ENCODE measurements around the gene PARP11. TPM values are rescaled to one million over a fixed set of nuclear protein-coding genes. Genes with fewer than 3 reads are reported as not detected.
A peak's percentile ranks its signal among the peaks of the same experiment; 100 is the strongest.

PARP11 gene
- total RNA-seq, 1 experiment from 2014 or later, result 4.9 TPM

DNA sequence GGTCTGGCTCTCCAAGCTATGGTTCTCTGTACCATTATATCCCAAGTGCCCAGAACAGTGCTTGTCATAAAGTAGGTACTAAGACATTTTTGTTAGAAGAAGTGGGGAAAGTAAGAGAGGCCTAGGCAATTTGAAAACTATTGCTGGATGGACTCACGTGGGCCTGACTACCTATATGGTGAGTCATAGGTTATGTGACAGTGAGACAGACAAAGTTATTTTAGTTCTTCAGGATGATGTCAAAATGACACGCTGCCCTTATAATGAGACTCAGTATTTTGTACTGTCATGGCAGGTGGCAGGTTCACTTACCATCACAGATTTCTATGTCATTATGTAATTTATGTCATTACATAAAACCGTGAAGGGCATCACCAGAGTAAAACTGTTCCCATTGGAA lies 53.1 kb downstream of the PARP11 start:
- no peaks in the 10 kb centered on the region for H3K27me3 ChIP-seq (ENCODE audit: control insufficient read depth, insufficient read depth, low read length)
- no peaks in the 10 kb centered on the region; the same call in 1 of the 2 replicates for H3K36me3 ChIP-seq (replicated peaks; ENCODE audit: control insufficient read depth, insufficient read depth, low read length)
- H3K4me3 ChIP-seq (ENCODE audit: insufficient read depth, low read depth, low read length), result no peak overlapping the region
- DNase-seq, result no peak

DNA sequence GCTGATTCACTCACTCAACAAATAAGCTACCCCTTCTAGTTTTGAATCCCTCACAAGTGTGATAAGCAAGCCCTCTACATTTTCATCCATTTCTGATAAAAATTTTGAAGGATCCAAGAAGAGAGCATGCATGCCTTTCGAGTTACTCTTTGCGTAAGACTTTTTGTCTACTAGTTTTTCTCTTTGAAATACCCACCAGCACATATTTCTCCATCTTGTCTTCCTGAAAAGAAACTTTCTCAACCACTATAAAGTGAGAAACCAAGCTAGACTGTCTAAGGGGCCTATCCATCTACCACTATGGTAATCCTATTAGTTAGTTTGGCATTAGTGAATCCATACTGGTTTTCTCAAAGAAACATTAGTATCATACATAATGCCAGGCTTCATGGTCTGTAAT lies 56.9 kb downstream of the PARP11 start:
- H3K27me3 ChIP-seq (ENCODE audit: control insufficient read depth, insufficient read depth, low read length), result no peaks in the 10 kb centered on the region

DNA sequence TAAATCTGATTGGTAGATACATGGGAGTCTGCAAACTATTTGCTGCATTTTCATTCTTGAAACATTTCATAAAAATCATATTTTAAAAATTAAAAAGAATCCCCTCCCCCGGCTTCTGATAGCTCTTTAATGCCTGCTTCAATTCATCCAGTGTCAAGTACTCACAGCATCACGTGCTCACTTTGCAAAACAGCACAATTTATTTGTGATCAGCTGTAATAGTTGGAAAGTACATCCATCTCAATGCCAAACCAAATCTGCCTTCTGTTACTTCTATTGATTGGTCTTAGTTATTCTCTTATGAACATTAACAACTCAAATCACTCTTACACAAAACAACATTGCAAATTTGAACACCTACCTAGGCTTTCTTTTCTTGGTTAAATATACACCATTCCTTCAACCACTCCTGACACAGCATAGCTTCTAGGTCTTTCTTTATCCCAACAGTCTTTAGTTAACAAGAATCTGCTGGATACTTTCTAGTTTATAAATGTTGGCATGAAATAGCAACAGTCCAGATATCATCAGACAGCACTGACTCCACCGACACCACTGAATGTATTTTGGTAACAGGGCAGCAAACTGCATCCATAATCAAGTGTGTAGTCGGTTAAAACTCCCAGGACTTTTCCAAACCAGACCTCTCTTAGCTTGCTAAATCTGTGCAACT lies 58.0 kb downstream of the PARP11 start:
- no peaks in the 10 kb centered on the region; the same call in 1 of the 2 replicates for H3K36me3 ChIP-seq (replicated peaks; ENCODE audit: control insufficient read depth, insufficient read depth, low read length)
- no peaks in the 10 kb centered on the region for H3K27me3 ChIP-seq (ENCODE audit: control insufficient read depth, insufficient read depth, low read length)

More for the DNA sequence above, 56.9 kb downstream of the PARP11 start:
- Histone ChIP-seq H3K4me3 (ENCODE audit: insufficient read depth, low read depth, low read length) (no peak overlapping the region), H3K36me3 (replicated peaks; ENCODE audit: control insufficient read depth, insufficient read depth, low read length) (no peaks in the 10 kb centered on the region; the same call in 1 of the 2 replicates)
- DNase-seq, result no peak

DNA sequence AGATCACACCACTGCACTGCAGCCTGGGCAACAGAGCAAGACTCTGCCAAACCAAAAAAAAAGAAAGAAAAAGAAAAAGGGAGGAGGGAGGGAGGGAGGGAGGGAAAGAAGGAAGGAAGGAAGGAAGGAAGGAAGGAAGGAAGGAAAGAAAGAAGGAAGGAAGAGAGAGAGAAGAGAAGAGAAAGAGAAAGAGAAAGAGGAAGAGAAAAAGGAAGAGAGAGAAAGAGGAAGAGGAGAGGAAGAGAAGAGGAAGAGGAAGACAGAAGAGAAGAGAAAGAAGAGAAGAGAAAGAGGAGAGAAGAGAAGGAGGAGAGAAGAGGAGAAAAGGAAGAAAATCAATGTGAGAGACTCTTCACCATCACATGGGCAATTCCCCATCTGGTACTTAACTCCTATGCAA lies 62.7 kb downstream of the PARP11 start:
- Histone ChIP-seq H3K27me3 (ENCODE audit: control insufficient read depth, insufficient read depth, low read length) (no peaks in the 10 kb centered on the region), H3K36me3 (replicated peaks; ENCODE audit: control insufficient read depth, insufficient read depth, low read length) (no peaks in the 10 kb centered on the region), H3K4me3 (ENCODE audit: insufficient read depth, low read depth, low read length) (no peak overlapping the region)
- DNase-seq, result no peak

More for the DNA sequence above, 58.0 kb downstream of the PARP11 start:
- H3K4me3 ChIP-seq (ENCODE audit: insufficient read depth, low read depth, low read length), result no peak overlapping the region
- DNase-seq, result no peak

DNA sequence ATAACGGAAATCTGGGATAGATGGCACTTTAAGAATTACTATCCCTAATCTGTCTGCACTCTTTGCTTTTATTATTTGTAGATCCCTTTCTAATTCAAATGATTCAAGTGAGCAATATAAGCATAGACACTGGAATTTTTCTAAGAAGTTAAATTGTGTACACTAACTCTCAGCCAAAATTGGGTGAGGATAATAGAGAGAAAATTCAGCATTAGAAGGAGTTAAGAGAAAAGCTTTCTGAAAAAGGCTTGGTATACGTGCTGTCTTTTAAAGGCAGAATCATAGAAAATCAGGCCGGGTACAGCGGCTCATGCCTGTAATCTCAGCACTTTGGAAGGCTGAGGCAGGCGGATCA lies 63.2 kb downstream of the PARP11 start:
- no peak overlapping the region for H3K4me3 ChIP-seq (ENCODE audit: insufficient read depth, low read depth, low read length)
- H3K27me3 ChIP-seq (ENCODE audit: control insufficient read depth, insufficient read depth, low read length), result no peaks in the 10 kb centered on the region
- peaks cover 1% of the 10 kb centered on the region; the same call in 1 of the 2 replicates for H3K36me3 ChIP-seq (replicated peaks; ENCODE audit: control insufficient read depth, insufficient read depth, low read length)
- no peak for DNase-seq

DNA sequence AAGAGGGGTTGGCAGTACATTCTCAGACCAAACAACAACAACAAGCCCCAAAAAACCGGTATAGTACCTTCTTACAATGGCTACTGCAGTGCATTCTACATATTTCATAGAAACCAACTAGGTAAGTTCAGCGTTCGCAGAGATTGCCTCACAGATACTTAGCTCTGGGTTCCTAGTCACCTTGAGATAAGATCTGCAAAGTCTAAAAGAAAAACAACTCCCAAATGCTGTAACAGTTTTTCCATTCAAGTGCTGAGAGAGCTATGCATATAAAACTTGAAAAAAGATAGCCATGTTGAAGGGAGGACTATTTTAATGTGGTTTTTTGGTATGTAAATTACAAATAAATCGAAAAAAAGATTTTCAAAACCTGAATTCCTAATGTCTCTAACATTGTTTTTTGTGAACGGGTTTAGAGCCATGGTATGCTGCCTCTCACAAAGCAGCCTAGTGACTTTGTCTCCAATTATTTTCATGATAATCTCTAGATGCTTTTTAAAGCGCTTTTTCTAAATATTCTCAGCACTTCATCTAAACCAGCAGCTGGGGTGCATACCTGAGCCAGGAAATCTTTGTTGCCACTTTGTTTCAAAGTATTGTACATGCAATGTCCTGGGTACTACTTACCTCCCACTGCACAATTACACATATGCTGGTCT lies 63.7 kb downstream of the PARP11 start:
- no peak overlapping the region for H3K4me3 ChIP-seq (ENCODE audit: insufficient read depth, low read depth, low read length)
- DNase-seq, result no peak
- H3K36me3 ChIP-seq (replicated peaks; ENCODE audit: control insufficient read depth, insufficient read depth, low read length), result peaks cover 1% of the 10 kb centered on the region; the same call in 1 of the 2 replicates
- H3K27me3 ChIP-seq (ENCODE audit: control insufficient read depth, insufficient read depth, low read length), result no peaks in the 10 kb centered on the region

DNA sequence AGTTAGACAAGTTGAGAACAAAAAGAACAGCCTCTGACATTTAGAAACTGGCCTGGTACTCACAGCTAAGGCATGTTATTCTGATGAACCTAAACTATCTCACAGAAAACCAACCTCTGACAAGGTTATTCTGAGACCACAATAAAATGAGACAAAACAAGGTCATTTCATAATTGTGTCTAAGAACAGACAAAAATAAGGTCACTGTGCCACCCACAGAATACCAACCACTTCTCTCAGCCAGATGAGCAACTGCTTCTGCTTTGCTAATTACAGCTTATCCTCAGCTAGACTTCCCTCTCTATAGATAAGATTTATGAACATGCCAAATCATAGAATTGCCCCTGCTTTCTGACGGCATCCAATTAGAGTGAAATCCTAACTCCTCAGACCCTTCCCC lies 68.1 kb downstream of the PARP11 start:
- Histone ChIP-seq H3K4me3 (ENCODE audit: insufficient read depth, low read depth, low read length) (no peak overlapping the region), H3K36me3 (replicated peaks; ENCODE audit: control insufficient read depth, insufficient read depth, low read length) (peaks cover 1% of the 10 kb centered on the region; the same call in 1 of the 2 replicates), H3K27me3 (ENCODE audit: control insufficient read depth, insufficient read depth, low read length) (no peaks in the 10 kb centered on the region)
- no peak for DNase-seq

DNA sequence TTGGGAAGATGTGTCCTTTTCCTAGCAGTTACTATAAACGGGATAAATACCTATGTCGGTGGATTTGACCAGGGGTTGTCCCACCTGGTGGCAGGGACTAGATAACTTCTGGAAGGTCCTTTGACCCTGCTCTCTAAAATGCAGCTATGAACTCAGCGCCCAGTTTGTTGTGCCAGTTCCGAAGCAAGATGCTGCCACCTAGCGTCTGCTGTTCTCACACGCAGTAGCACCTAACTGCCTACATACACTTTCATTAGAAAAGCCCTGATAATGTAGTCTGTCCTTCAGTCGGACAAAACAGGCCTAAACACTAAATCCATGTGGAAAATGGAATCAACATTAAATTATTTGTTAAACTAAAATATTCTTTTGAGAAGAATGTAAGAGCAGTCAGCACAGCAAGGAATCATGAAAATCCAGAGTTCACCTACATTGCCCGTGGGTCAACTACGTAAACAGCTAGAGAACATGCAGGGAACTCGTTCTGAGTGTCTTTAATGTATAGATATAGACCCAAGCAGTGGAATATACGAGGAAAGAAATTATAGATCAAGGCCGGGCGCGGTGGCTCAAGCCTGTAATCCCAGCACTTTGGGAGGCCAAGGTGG lies 69.2 kb downstream of the PARP11 start:
- Histone ChIP-seq H3K4me3 (ENCODE audit: insufficient read depth, low read depth, low read length) (no peak overlapping the region), H3K36me3 (replicated peaks; ENCODE audit: control insufficient read depth, insufficient read depth, low read length) (peaks cover 1% of the 10 kb centered on the region; the same call in 1 of the 2 replicates), H3K27me3 (ENCODE audit: control insufficient read depth, insufficient read depth, low read length) (no peaks in the 10 kb centered on the region)
- peak; percentile 35 for DNase-seq

DNA sequence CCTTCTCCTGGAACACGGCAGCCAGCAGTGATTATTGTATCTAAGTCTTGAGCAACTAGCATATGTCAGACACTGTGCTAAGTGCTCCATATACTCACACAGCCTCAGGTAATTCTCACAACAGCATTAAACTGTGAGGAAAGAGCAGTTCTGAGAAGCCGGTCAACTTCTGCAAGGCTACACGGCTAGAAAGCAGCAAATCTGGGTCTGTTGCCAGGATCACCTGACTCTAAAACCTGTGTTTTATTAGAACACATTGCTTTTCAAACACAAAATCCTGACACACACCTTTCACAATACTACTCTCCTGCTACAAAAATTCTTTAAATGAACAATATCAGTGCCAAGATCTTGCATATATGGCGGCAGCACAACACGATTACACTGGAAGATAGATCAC lies 70.5 kb downstream of the PARP11 start:
- DNase-seq, result no peak
- Histone ChIP-seq H3K4me3 (ENCODE audit: insufficient read depth, low read depth, low read length) (no peak overlapping the region), H3K36me3 (replicated peaks; ENCODE audit: control insufficient read depth, insufficient read depth, low read length) (peaks cover 1% of the 10 kb centered on the region; the same call in 1 of the 2 replicates), H3K27me3 (ENCODE audit: control insufficient read depth, insufficient read depth, low read length) (no peaks in the 10 kb centered on the region)

DNA sequence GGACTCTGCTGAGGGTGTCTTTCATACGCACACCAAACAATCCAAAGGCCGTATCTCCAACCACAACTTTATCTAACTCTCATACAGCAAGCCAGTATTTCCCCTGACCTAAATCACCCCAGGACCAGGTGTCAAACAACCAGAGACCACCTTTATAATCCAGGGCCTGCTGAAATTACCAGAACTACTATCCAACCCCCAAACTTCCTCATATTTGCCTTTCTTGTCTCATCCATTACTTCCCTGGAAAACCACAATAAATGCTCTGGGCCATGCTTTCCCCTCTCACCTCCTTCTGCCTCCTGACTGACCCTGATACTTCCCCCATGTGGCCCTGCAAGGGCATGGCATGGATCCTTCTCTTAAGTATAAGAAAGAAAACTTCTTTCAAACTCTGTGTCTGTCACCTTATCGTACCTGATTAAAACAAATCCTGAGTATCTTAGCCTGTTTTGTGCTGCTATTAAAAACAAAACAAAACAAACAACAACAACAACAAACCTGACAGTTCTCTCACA lies 75.6 kb downstream of the PARP11 start:
- Histone ChIP-seq H3K36me3 (replicated peaks; ENCODE audit: control insufficient read depth, insufficient read depth, low read length) (no peaks in the 10 kb centered on the region), H3K4me3 (ENCODE audit: insufficient read depth, low read depth, low read length) (no peak overlapping the region), H3K27me3 (ENCODE audit: control insufficient read depth, insufficient read depth, low read length) (no peaks in the 10 kb centered on the region)
- no peak for DNase-seq

DNA sequence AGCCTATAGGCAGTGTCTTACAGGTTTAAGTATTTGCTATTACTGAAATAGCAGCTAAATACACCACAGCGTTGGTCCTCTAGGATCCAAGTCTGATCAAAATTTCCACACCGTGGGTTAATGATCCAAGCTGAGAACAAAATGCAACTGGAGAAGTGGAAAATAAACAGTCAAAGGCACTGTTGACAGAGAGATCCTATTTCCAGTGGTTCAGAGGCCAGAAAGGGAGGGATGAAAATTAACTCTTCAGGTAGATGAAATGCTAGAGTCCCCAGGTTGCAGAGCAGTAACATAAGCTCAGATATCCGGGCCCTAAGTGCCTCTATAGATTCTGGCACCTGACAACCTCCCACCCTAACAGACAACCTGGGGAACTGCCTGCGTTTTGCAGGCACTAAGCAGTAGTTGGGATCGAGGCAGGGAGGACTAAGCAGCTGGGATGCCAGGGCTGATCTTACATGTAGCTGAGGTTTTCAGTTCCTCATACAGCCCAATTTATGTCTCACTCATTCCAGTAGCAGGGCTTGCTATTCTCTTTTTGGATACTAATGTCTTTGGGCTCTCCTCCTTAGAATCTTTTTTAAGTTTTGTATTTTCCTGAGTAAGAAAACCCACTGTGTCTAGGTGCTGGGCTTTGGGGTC lies 77.6 kb downstream of the PARP11 start:
- Histone ChIP-seq H3K36me3 (replicated peaks; ENCODE audit: control insufficient read depth, insufficient read depth, low read length) (no peaks in the 10 kb centered on the region), H3K27me3 (ENCODE audit: control insufficient read depth, insufficient read depth, low read length) (no peaks in the 10 kb centered on the region), H3K4me3 (ENCODE audit: insufficient read depth, low read depth, low read length) (no peak overlapping the region)
- DNase-seq, result no peak

DNA sequence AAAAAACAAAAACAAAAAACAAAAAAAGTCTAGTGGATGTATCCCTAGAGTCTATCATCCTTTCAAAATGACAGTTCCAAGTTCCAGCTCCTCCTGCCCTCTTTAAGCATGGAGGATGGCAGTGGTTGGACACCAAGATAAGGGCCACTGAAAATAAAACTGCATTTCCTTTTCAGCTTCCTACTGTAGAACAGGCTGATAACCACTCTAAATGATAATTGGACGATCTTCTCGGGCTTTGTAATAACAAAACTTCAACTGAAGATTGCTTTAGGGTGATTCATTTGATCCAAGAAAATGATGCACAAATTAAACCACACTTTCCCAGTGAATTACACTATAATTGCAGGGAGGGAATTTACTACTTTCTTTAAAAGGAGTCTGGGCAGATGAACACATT lies 78.1 kb downstream of the PARP11 start:
- DNase-seq, result no peak
- no peak overlapping the region for H3K4me3 ChIP-seq (ENCODE audit: insufficient read depth, low read depth, low read length)
- no peaks in the 10 kb centered on the region for H3K27me3 ChIP-seq (ENCODE audit: control insufficient read depth, insufficient read depth, low read length)
- H3K36me3 ChIP-seq (replicated peaks; ENCODE audit: control insufficient read depth, insufficient read depth, low read length), result no peaks in the 10 kb centered on the region

DNA sequence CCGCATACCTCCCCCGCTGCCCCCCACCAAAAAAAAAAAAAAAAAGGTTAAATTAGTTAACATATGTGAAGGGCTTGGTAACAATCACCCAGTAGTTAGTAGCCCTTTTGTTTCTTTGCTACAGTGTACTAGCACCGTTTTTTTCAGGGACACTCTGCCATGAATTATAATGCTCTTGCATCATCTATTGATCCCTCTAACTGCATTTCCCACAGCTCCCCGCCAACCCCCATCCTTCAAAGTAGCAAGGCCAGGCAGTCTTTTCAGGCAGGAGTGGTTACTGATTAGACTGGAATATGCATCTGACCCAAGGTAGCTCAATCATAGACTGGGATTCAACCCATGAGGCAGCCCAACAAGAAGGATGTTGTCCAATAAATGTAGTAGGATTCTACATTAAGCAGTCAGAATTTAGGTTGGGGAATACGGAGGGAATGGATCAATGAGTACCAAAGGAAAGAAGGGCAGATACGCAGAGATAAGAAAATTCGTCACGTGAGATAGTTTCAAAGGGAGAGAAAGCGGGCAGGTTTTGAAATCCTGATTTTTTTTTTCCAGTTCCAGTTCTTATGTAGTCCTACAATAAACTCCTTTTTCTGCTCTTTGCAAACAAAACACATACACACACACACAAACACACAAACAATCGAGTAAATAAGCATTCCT lies 80.4 kb downstream of the PARP11 start:
- no peak for DNase-seq
- Histone ChIP-seq H3K4me3 (ENCODE audit: insufficient read depth, low read depth, low read length) (no peak overlapping the region), H3K36me3 (replicated peaks; ENCODE audit: control insufficient read depth, insufficient read depth, low read length) (no peaks in the 10 kb centered on the region), H3K27me3 (ENCODE audit: control insufficient read depth, insufficient read depth, low read length) (no peaks in the 10 kb centered on the region)

DNA sequence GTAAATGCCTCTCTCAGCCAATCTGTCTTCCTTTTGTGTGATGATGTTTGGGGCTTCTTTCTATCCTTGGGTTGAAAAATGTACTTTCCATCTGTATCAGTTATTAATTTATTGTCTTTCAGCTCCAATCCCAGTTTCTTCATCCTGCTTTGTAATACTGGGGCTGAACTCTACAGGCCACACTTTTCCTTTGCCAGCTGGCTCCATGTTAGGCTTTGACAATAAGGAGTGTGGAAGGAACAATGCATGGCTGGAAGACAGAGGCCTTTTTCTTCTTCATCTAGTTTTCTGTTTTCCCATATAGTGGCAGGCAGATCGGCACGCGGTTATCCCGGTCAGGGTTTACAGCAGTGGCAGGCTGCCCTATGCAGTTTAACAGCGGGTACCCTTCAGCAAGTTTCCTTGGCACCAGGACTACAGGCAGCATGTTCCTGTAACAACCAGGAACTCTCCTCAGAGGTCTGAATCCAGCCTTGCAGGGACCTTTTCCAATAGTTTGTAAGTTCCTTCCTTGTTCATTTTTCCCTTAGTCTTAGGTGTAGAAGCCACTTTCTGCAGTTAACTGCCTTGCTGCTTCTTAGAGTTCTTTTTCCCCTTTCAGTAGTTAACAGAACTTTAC lies 81.8 kb downstream of the PARP11 start:
- no peak for DNase-seq
- no peaks in the 10 kb centered on the region for H3K27me3 ChIP-seq (ENCODE audit: control insufficient read depth, insufficient read depth, low read length)
- no peaks in the 10 kb centered on the region for H3K36me3 ChIP-seq (replicated peaks; ENCODE audit: control insufficient read depth, insufficient read depth, low read length)
- H3K4me3 ChIP-seq (ENCODE audit: insufficient read depth, low read depth, low read length), result no peak overlapping the region

Data from H7 (cell line).